ENCODE results near the gene PDE10A. TPM values are rescaled to one million over a fixed set of nuclear protein-coding genes. Genes with fewer than 3 reads are reported as not detected.

Gene PDE10A
- total RNA-seq, 4 donors from 2014 or later, result 0.54 to 4.4 (median 0.98) TPM

DNA sequence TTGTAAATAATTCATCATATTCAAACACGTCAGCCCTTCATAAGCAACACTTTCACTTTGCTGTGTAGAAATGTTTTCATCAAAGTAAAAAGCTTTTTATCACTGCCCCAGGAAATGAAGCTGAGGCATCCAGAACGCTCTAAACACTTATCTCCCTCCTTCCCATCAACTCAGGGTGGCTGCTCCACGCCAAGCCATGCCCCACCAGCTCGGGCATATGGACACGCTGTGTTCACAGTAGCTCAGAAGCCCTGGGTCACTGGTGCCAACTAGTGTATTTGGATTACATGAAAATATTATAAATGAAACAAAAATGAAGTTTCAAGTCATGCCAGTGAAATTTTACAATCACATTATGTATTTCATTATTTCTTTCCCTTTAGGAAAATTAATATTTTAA, 10.3 kb downstream of the PDE10A start:
- 56 to 58% methylated on average over 5 of the region's 5 CpGs for WGBS, 2 donors
- H3K4me3 ChIP-seq (ENCODE audit: low read depth, poor library complexity, severe bottlenecking), result no peak overlapping the region
- TF ChIP-seq, protein P1, sequence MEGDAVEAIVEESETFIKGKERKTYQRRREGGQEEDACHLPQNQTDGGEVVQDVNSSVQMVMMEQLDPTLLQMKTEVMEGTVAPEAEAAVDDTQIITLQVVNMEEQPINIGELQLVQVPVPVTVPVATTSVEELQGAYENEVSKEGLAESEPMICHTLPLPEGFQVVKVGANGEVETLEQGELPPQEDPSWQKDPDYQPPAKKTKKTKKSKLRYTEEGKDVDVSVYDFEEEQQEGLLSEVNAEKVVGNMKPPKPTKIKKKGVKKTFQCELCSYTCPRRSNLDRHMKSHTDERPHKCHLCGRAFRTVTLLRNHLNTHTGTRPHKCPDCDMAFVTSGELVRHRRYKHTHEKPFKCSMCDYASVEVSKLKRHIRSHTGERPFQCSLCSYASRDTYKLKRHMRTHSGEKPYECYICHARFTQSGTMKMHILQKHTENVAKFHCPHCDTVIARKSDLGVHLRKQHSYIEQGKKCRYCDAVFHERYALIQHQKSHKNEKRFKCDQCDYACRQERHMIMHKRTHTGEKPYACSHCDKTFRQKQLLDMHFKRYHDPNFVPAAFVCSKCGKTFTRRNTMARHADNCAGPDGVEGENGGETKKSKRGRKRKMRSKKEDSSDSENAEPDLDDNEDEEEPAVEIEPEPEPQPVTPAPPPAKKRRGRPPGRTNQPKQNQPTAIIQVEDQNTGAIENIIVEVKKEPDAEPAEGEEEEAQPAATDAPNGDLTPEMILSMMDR (IDR thresholded peaks at IDR 0.05), result no peak
- TF ChIP-seq POLR2A (IDR thresholded peaks at IDR 0.05), result no peak

DNA sequence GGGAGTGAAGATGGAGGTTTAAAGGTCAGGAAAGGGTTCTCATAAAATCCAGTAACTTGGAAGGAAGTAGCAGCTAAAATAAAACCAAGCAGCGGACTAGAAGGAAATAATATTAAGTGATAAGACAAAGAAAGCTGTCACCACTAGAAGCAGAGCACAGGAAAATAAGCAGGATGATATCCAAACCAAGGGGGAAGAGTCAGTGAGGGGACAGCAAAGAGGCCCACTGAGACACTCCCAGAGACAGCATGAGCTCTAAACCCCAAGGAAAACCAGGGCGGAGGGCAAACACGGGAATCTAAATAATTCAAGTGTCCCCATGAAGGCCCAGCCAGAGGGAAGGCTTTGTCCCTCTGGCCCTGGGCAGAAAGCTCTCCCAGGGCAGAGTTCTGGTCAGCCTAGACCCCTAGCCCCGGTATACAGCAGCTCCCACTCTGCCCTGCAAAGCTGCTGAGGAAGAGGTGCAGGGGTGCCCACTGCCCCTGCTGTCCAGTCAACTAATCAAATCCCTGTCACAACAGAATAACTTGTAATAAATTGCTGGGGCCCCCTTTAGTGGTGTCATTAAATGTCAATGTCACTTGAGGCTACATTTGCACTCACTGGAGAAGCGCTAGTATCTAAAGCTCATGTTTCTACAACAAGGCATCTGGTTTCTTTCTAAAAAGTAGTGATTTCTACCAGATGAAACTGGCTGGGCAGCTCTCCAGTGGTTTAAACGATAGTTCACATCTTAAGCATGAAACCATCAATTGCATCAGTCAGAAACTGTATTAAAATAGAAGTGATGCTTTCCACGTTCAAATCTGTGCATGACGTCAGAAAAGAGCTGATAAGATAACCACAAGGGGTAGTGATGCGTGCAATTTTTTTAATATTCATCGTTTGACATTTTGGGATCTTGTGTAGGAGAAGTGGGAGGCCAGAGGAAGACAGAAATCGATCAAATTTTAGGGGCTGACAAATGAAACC, 13.6 kb downstream of the PDE10A start:
- TF ChIP-seq POLR2A (IDR thresholded peaks at IDR 0.05), result no peak
- TF ChIP-seq, protein P1 (IDR thresholded peaks at IDR 0.05), result no peak
- WGBS, 2 donors, result 64 to 65% methylated on average over 11 of the region's 11 CpGs
- no peak for DNase-seq (ENCODE audit: low spot score in 2 of 2)
- no peak overlapping the region for H3K4me3 ChIP-seq (ENCODE audit: low read depth, poor library complexity, severe bottlenecking)
- intact Hi-C loops (cut with DNase I; ENCODE audit: low total_unique reads), result no loop called here

More for the DNA sequence above, 10.3 kb downstream of the PDE10A start:
- intact Hi-C loops (cut with DNase I; ENCODE audit: low total_unique reads), result no loop called here
- no peak for DNase-seq (ENCODE audit: low spot score in 2 of 2)

DNA sequence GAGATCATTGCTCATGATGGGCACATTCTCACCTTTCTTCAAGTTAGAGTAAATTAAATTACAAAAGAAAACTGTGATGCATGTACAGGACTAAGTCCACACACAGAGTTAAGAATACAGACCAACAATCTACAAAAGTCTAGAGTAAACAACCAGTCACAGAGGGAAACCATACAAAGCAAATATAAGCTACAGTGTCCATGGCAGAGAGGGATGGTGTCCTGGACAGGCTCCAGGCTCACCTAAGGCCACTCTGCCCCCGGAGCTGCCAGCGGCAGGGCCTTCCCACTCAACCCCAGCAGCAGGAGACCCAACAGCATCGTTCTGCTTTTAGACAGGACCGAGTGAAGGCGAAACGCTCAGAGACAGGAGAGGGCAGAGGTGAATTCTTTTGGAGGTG, 16.0 kb downstream of the PDE10A start:
- intact Hi-C loops (cut with DNase I; ENCODE audit: low total_unique reads), result no loop called here
- no peak for DNase-seq (ENCODE audit: low spot score in 2 of 2)
- TF ChIP-seq, protein P1 (IDR thresholded peaks at IDR 0.05), result no peak
- TF ChIP-seq POLR2A (IDR thresholded peaks at IDR 0.05), result no peak
- 65 to 69% methylated on average over 6 of the region's 6 CpGs for WGBS, 2 donors
- no peak overlapping the region for H3K4me3 ChIP-seq (ENCODE audit: low read depth, poor library complexity, severe bottlenecking)

DNA sequence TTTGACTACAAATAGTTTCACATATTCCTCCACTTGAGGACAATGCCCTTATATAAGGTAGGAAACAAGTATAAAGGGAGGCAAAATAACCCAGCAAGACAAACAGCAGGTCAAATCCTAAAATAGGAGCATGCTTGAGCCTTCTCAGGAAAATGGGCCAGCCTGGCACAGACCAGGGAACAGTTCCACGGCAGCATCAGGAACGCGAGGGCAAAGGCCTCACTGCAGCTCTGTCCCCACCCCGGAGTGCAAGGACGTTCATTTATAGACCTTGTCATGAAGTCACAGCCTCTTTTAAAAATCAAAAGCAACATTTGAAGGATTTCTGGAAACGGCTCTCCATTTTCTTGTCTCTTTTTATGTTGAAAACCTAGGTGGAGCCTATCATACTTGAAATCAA, 17.1 kb downstream of the PDE10A start:
- DNase-seq (ENCODE audit: low spot score in 2 of 2), result no peak
- no peak overlapping the region for H3K4me3 ChIP-seq (ENCODE audit: low read depth, poor library complexity, severe bottlenecking)
- 83 to 89% methylated on average over 6 of the region's 6 CpGs for WGBS, 2 donors
- intact Hi-C loops (cut with DNase I; ENCODE audit: low total_unique reads), result no loop called here
- no peak for TF ChIP-seq POLR2A (IDR thresholded peaks at IDR 0.05)

DNA sequence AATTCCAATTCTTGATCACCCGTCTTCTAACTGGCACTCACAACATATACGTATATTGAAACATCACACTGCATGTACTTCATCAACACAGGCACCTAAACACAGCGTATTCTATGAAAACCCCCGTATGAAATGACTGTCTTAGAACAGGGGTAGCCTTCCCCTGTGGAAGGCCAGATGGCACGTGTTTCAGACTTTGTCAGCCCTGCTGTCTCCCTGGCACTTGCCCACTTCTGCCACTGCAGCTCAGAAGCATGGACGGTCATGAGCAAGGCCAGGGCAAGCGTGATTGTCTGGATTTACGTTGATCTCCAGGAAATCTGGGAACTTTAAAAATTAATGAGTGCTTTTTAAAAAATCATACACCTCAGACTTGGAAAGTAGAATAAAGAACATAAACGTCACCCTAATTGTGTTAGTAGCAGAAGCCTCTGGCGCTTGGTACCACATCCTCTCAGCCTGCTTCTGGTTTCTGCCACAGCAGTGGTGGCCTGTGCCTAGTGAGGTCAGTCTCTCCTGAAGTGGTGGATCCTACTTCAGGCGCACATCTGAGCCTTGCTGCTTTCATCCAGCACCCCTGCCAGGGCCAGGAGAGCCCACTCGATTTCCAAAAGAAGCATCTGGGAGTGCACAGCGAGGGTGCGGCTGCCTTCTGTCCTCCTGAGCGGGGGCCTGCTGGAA, 18.3 kb downstream of the PDE10A start:
- TF ChIP-seq, protein P1 (IDR thresholded peaks at IDR 0.05), result no peak
- TF ChIP-seq POLR2A (IDR thresholded peaks at IDR 0.05), result no peak
- DNase-seq (ENCODE audit: low spot score in 2 of 2), result no peak
- intact Hi-C loops (cut with DNase I; ENCODE audit: low total_unique reads), result no loop called here
- no peak overlapping the region for H3K4me3 ChIP-seq (ENCODE audit: low read depth, poor library complexity, severe bottlenecking)
- 87 to 95% methylated on average over 15 of the region's 15 CpGs for WGBS, 2 donors

DNA sequence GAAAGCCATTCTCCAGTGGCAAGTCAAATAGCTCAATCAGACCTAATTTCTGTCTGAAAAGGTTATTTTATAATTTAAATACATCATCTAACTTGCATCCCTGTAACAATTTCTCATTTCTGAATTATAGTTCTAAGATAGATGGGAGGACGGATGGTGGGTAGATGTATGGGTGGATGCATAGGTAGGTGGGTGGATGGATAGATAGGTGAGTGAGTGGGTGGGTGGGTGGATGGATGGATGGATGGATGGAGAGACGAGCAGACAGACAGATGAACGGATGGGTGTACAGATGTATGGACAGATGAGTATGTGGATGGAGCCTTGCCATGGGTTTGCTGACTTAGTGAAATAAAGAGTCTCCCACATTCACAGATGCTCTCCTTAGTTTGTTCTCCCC, 20.0 kb downstream of the PDE10A start:
- DNase-seq (ENCODE audit: low spot score in 2 of 2), result no peak
- TF ChIP-seq, protein P1 (IDR thresholded peaks at IDR 0.05), result no peak
- TF ChIP-seq POLR2A (IDR thresholded peaks at IDR 0.05), result no peak
- WGBS, 2 donors, result 72 to 79% methylated on average over 3 of the region's 3 CpGs
- H3K4me3 ChIP-seq (ENCODE audit: low read depth, poor library complexity, severe bottlenecking), result no peak overlapping the region
- intact Hi-C loops (cut with DNase I; ENCODE audit: low total_unique reads), result no loop called here
